CD4-positive, alpha-beta T cell (primary cell): ENCODE data around the gene OXCT1. TPM values are rescaled to one million over a fixed set of nuclear protein-coding genes. Genes with fewer than 3 reads are reported as not detected.

Experiments used
- ATAC-seq: fragments of 200-7000 bp; cut with Tn5 transposase; one replicate; pipeline ENCODE4 v1.10.0; 2022; ENCODE audit warnings: mild to moderate bottlenecking; ENCODE audit not compliant: poor library complexity
- CTCF ChIA-PET: fragments of 350-600 bp; sonication (Branson Sonifier 250); formaldehyde crosslinking; loops from one replicate; lab custom pipeline; 2021; ENCODE audit warnings: antibody characterized with exemption, inconsistent platforms; lab: Charles Lee
- POLR2A ChIA-PET: fragments of 350-600 bp; sonication (Branson Sonifier 250); formaldehyde crosslinking; loops from one replicate; lab custom pipeline; 2021; ENCODE audit warnings: antibody characterized with exemption, inconsistent platforms; lab: Charles Lee
- DNase-seq, 14 experiments: peaks; one replicate each; pipeline ENCODE4 v3.0.0-alpha.2; 2013 to 2020; ENCODE audit warnings: mixed read lengths in 2 of 14
- H3K27ac ChIP-seq, 2 donors: one replicate each; pipeline versions ENCODE4 v1.5.1 to v1.7.0; 2013; ENCODE audit warnings: low read length in 2 of 2, low read depth in 1 of 2, mild to moderate bottlenecking in 1 of 2
- H3K27me3 ChIP-seq, 2 experiments: 1 replicate in 1 of 2; 2 replicates in 1 of 2; pipeline versions ENCODE4 v1.6.1 to v1.7.0; 2013; ENCODE audit warnings: low read length in 2 of 2, control low read depth in 1 of 2, mild to moderate bottlenecking in 1 of 2, moderate library complexity in 1 of 2; ENCODE audit not compliant: insufficient read depth in 2 of 2, control insufficient read depth in 1 of 2
- H3K36me3 ChIP-seq: one replicate; pipeline ENCODE4 v1.6.1; 2013; ENCODE audit warnings: low read length, control low read depth; ENCODE audit not compliant: insufficient read depth
- H3K4me1 ChIP-seq: one replicate; pipeline ENCODE4 v1.6.1; 2013; ENCODE audit warnings: low read length, control low read depth; ENCODE audit not compliant: insufficient read depth
- H3K4me3 ChIP-seq: one replicate; pipeline ENCODE4 v1.5.1; 2013; ENCODE audit warnings: mild to moderate bottlenecking, low read length, moderate library complexity
- H3K9me3 ChIP-seq, 2 experiments: 1 replicate in 1 of 2; 2 replicates in 1 of 2; pipeline versions ENCODE4 v1.6.1 to v1.7.0; 2013; ENCODE audit warnings: low read length in 2 of 2, mild to moderate bottlenecking in 2 of 2, control low read depth in 1 of 2, moderate library complexity in 1 of 2; ENCODE audit not compliant: control insufficient read depth in 1 of 2, insufficient read depth in 1 of 2
- H3K27ac Mint-ChIP-seq: one replicate; pipeline ENCODE4 v1.8.0; 2020; ENCODE audit warnings: mixed read lengths
- H3K27me3 Mint-ChIP-seq: one replicate; pipeline ENCODE4 v1.8.0; 2021; ENCODE audit warnings: mixed read lengths
- H3K36me3 Mint-ChIP-seq: one replicate; pipeline ENCODE4 v1.8.0; 2021; ENCODE audit warnings: low read depth, mixed read lengths
- H3K4me1 Mint-ChIP-seq: one replicate; pipeline ENCODE4 v1.8.0; 2021; ENCODE audit warnings: low read depth, mixed read lengths
- H3K4me3 Mint-ChIP-seq: one replicate; pipeline ENCODE4 v1.8.0; 2020; ENCODE audit warnings: mild to moderate bottlenecking, mixed read lengths
- H3K9me3 Mint-ChIP-seq: one replicate; pipeline ENCODE4 v1.8.0; 2020; ENCODE audit warnings: mixed read lengths
- CTCF ChIP-seq: fragments of 200-600 bp; IDR thresholded peaks from one replicate; pipeline ENCODE4 v1.8.0; 2022; ENCODE audit warnings: antibody characterized with exemption, mild to moderate bottlenecking
- intact Hi-C, 2 experiments: fragments of 100-400 bp; cut with DNase I in 1 of 2; cut with micrococcal nuclease in 1 of 2; formaldehyde crosslinking; loops; one replicate each; pipeline versions ENCODE4 v1.15.1 to v1.9.0; 2023 to 2025; cut with DNase I, micrococcal nuclease
- total RNA-seq, 174 experiments: library from RNA in 2 of 174; stranded (reverse) in 2 of 174; gene quantifications; one replicate each; pipeline ENCODE4 v1.2.3 and lab custom pipeline; 2021 to 2026

OXCT1 gene
- total RNA-seq, 2 experiments from 2014 or later, result 14.7 to 15.3 TPM

GRCh38 chr5:41876678-41877077, 6.5 kb upstream of the OXCT1 start:
- ATAC-seq, result no peak
- Histone ChIP-seq H3K27ac (no peak overlapping the region), H3K4me3 (no peak overlapping the region), H3K27me3 (peaks cover 2 to 6% of the 10 kb centered on the region in 2 experiments), H3K36me3 (no peaks in the 10 kb centered on the region), H3K9me3 (no peaks in the 10 kb centered on the region), H3K4me1 (no peaks in the 10 kb centered on the region)
- no peaks in the 10 kb centered on the region for H3K36me3 Mint-ChIP-seq
- no peaks in the 10 kb centered on the region for H3K9me3 Mint-ChIP-seq
- H3K27ac Mint-ChIP-seq, result no peak overlapping the region
- POLR2A ChIA-PET, result interaction anchor here (0.6 to 0.7 kb wide), 2 partner anchors 27 to 1051 kb away, joined by 3 read pairs; no protein-coding TSS in a partner anchor
- peaks cover 13% of the 10 kb centered on the region for H3K4me1 Mint-ChIP-seq
- TF ChIP-seq CTCF, result no peak
- H3K4me3 Mint-ChIP-seq, result no peak overlapping the region
- peaks cover under 1% of the 10 kb centered on the region for H3K27me3 Mint-ChIP-seq
- CTCF ChIA-PET, result interaction anchor here (0.8 to 1.1 kb wide), 2 partner anchors 17 to 49 kb away, joined by 3 read pairs; partner anchors contain the start of gene FBXO4
- DNase-seq, result no peak
- intact Hi-C loops, result no loop called here

- no peak overlapping the region for H3K27ac ChIP-seq
- intact Hi-C loops, result no loop called here
- DNase-seq, result no peak
These were observed 4.9 kb upstream of the OXCT1 start for GRCh38 chr5:41875121-41875520.

GRCh38 chr5:41874512-41875060, 4.4 kb upstream of the OXCT1 start:
- POLR2A ChIA-PET, result interaction anchor here (2.1 kb wide), 1 partner anchor 30 kb away, joined by 6 read pairs; the partner anchor contains the start of gene RIMOC1
- intact Hi-C loops, result no loop called here
- Histone ChIP-seq H3K4me1 (peaks cover 12% of the 10 kb centered on the region), H3K4me3 (no peak overlapping the region), H3K27ac (no peak overlapping the region), H3K36me3 (no peaks in the 10 kb centered on the region), H3K27me3 (no peaks in the 10 kb centered on the region), H3K9me3 (no peaks in the 10 kb centered on the region)
- Mint-ChIP-seq H3K36me3 (peaks cover 8% of the 10 kb centered on the region), H3K4me1 (peaks cover 29% of the 10 kb centered on the region), H3K27ac (peak overlapping the region; percentile 38), H3K9me3 (no peaks in the 10 kb centered on the region), H3K27me3 (no peaks in the 10 kb centered on the region), H3K4me3 (no peak overlapping the region)
- no peak for TF ChIP-seq CTCF
- CTCF ChIA-PET, result interaction anchor here (1.1 kb wide), 1 partner anchor 49 kb away, joined by 3 read pairs; no protein-coding TSS in a partner anchor
- no peak for ATAC-seq
- DNase-seq, result no peak

More at GRCh38 chr5:41875121-41875520, 4.9 kb upstream of the OXCT1 start:
- no peak overlapping the region for H3K4me3 Mint-ChIP-seq
- ChIA-PET POLR2A (interaction anchor here (2.1 kb wide), 1 partner anchor 29 kb away, joined by 6 read pairs; the partner anchor contains the start of gene RIMOC1), CTCF (no interaction called here)
- peaks cover 29% of the 10 kb centered on the region for H3K4me1 Mint-ChIP-seq
- peaks cover 3% of the 10 kb centered on the region for H3K36me3 Mint-ChIP-seq
- Histone ChIP-seq H3K4me3 (no peak overlapping the region), H3K36me3 (no peaks in the 10 kb centered on the region), H3K27me3 (no peaks in the 10 kb centered on the region), H3K9me3 (no peaks in the 10 kb centered on the region), H3K4me1 (peaks cover 9% of the 10 kb centered on the region)
- H3K27ac Mint-ChIP-seq, result peak overlapping the region; percentile 38
- H3K9me3 Mint-ChIP-seq, result no peaks in the 10 kb centered on the region
- ATAC-seq, result no peak
- H3K27me3 Mint-ChIP-seq, result no peaks in the 10 kb centered on the region
- no peak for TF ChIP-seq CTCF
